Trophoblast cell (in vitro differentiated cells and primary cell): ENCODE measurements around the gene SPATA12.

Experiments
- DNase-seq, 2 donors: peaks; one replicate each; pipeline ENCODE4 v3.0.0-alpha.2; 2016
- H2AFZ ChIP-seq: 2 replicates; pipeline ENCODE4 v1.6.1; 2013; ENCODE audit warnings: low read length, moderate library complexity, mild to moderate bottlenecking; ENCODE audit not compliant: insufficient read depth, poor library complexity
- H2AK5ac ChIP-seq: 2 replicates; pipeline ENCODE4 v1.6.1; 2013; ENCODE audit warnings: mild to moderate bottlenecking, low read length
- H2BK120ac ChIP-seq: 2 replicates; pipeline ENCODE4 v1.6.1; 2013; ENCODE audit warnings: low read length, mild to moderate bottlenecking, moderate library complexity; ENCODE audit not compliant: insufficient read depth, poor library complexity
- H2BK12ac ChIP-seq: 2 replicates; pipeline ENCODE4 v1.6.1; 2013; ENCODE audit warnings: mild to moderate bottlenecking, low read length, moderate library complexity
- H2BK5ac ChIP-seq: 2 replicates; pipeline ENCODE4 v1.6.1; 2013; ENCODE audit warnings: low read length, low read depth, moderate library complexity, mild to moderate bottlenecking; ENCODE audit not compliant: poor library complexity
- H3K14ac ChIP-seq: 2 replicates; pipeline ENCODE4 v1.6.1; 2013; ENCODE audit warnings: mild to moderate bottlenecking, low read length
- H3K18ac ChIP-seq: 2 replicates; pipeline ENCODE4 v1.6.1; 2013; ENCODE audit warnings: mild to moderate bottlenecking, low read length
- H3K23ac ChIP-seq: 2 replicates; pipeline ENCODE4 v1.6.1; 2013; ENCODE audit warnings: low read length
- H3K27ac ChIP-seq: 2 replicates; pipeline ENCODE4 v1.5.1; 2013; ENCODE audit warnings: low read depth, mild to moderate bottlenecking, inconsistent platforms, low read length, moderate library complexity
- H3K27me3 ChIP-seq: 2 replicates; pipeline ENCODE4 v1.6.1; 2013; ENCODE audit warnings: inconsistent platforms, mild to moderate bottlenecking, low read length, moderate library complexity; ENCODE audit not compliant: insufficient read depth
- H3K36me3 ChIP-seq, 2 experiments: 1 replicate in 1 of 2; 2 replicates in 1 of 2; pipeline ENCODE4 v1.6.1; 2013; ENCODE audit warnings: low read length in 2 of 2, mild to moderate bottlenecking in 2 of 2, moderate library complexity in 1 of 2; ENCODE audit not compliant: insufficient read depth in 2 of 2, control insufficient read depth in 1 of 2
- H3K4ac ChIP-seq: 2 replicates; pipeline ENCODE4 v1.6.1; 2013; ENCODE audit warnings: low read depth, mild to moderate bottlenecking, low read length, moderate library complexity
- H3K4me1 ChIP-seq, 2 experiments: 1 replicate in 1 of 2; 2 replicates in 1 of 2; pipeline ENCODE4 v1.6.1; 2013; ENCODE audit warnings: low read length in 2 of 2, mild to moderate bottlenecking in 2 of 2, moderate library complexity in 1 of 2; ENCODE audit not compliant: insufficient read depth in 2 of 2, control insufficient read depth in 1 of 2
- H3K4me2 ChIP-seq: 2 replicates; pipeline ENCODE4 v1.6.1; 2013; ENCODE audit warnings: inconsistent platforms, mild to moderate bottlenecking, low read length, moderate library complexity
- H3K4me3 ChIP-seq: 2 replicates; pipeline ENCODE4 v1.5.1; 2013; ENCODE audit warnings: mild to moderate bottlenecking, low read depth, low read length, inconsistent platforms
- H3K79me1 ChIP-seq: one replicate; pipeline ENCODE4 v1.6.1; 2013; ENCODE audit warnings: low read length
- H3K79me2 ChIP-seq: 2 replicates; pipeline ENCODE4 v1.6.1; 2013; ENCODE audit warnings: low read length, mild to moderate bottlenecking; ENCODE audit not compliant: control insufficient read depth, insufficient read depth, poor library complexity
- H3K9ac ChIP-seq: 2 replicates; pipeline ENCODE4 v1.6.1; 2013; ENCODE audit warnings: mild to moderate bottlenecking, low read length
- H3K9me3 ChIP-seq: 2 replicates; pipeline ENCODE4 v1.6.1; 2013; ENCODE audit warnings: low read depth, mild to moderate bottlenecking, control low read depth, inconsistent platforms, low read length; ENCODE audit not compliant: insufficient read depth
- H4K12ac ChIP-seq: 2 replicates; pipeline ENCODE4 v1.6.1; 2013; ENCODE audit warnings: low read depth, mild to moderate bottlenecking, low read length, moderate library complexity
- H4K8ac ChIP-seq: 2 replicates; pipeline ENCODE4 v1.6.1; 2013; ENCODE audit warnings: low read depth, mild to moderate bottlenecking, low read length, moderate library complexity
- H4K91ac ChIP-seq: one replicate; pipeline ENCODE4 v1.6.1; 2013; ENCODE audit warnings: low read depth, mild to moderate bottlenecking, low read length, moderate library complexity
- WGBS: extraction: QIAGEN DNeasy Blood & Tissue Kit; methylation state at CpG from one replicate; pipeline ENCODE4 v1.1.7; 2013; ENCODE audit warnings: missing lambda C conversion rate; ENCODE audit not compliant: insufficient read length, insufficient coverage; ENCODE audit errors: extremely low coverage; 5-methylcytosine and 5-hydroxymethylcytosine counted together

SPATA12 gene

DNA sequence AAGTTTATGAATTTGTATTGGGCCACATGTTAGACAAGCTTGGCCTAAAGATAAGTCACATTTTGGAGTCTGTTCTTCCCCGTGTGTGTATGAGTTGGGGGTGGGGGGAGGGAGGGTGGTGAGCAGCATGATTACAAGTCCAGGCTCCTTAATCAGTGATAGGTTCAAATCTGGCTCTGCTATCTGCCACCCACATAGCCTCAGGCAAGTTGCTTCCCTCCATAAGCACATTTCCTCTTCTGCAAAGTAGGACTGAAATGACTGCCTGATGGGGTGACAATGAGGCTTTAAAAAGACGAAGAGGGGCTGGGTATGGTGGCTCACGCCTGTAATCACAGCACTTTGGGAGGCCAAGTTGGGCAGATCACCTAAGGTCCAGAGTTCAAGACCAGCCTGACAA lies 1.1 kb upstream of the SPATA12 start:
- no peak overlapping the region for H3K23ac ChIP-seq
- H2BK120ac ChIP-seq = no peak overlapping the region
- no peak overlapping the region for H2AFZ ChIP-seq
- H2AK5ac ChIP-seq = no peak overlapping the region
- no peak overlapping the region for H3K4ac ChIP-seq
- H3K4me3 ChIP-seq = no peak overlapping the region
- H3K36me3 ChIP-seq = no peaks in the 10 kb centered on the region
- peak overlapping the region; percentile 71 for H2BK12ac ChIP-seq
- no peak overlapping the region for H3K14ac ChIP-seq
- H2BK5ac ChIP-seq = peak overlapping the region; percentile 0
- peaks cover 5% of the 10 kb centered on the region for H3K79me1 ChIP-seq
- H4K91ac ChIP-seq = no peak overlapping the region
- no peak overlapping the region for H3K9ac ChIP-seq
- H3K27me3 ChIP-seq = no peaks in the 10 kb centered on the region
- no peak overlapping the region for H3K18ac ChIP-seq
- no peak overlapping the region for H4K8ac ChIP-seq
- no peak overlapping the region for H4K12ac ChIP-seq
- H3K27ac ChIP-seq = no peak overlapping the region
- H3K79me2 ChIP-seq = peaks cover 2% of the 10 kb centered on the region
- DNase-seq = no peak
- H3K4me1 ChIP-seq = peaks cover 8 to 13% of the 10 kb centered on the region in 2 experiments
- H3K4me2 ChIP-seq = no peak overlapping the region
- H3K9me3 ChIP-seq = peaks cover 2% of the 10 kb centered on the region
- WGBS = no CpG with 5 or more reads among the region's 3 CpGs

- WGBS = no CpG with 5 or more reads among the region's 3 CpGs
- Histone ChIP-seq H3K23ac (no peak overlapping the region), H3K4me1 (peaks cover 8 to 13% of the 10 kb centered on the region in 2 experiments), H4K8ac (no peak overlapping the region), H2AK5ac (no peak overlapping the region), H2AFZ (no peak overlapping the region), H4K91ac (no peak overlapping the region), H2BK12ac (no peak overlapping the region), H3K18ac (no peak overlapping the region), H3K4ac (no peak overlapping the region), H3K14ac (no peak overlapping the region), H3K4me3 (no peak overlapping the region), H4K12ac (no peak overlapping the region), H2BK120ac (no peak overlapping the region), H3K79me1 (peaks cover 5% of the 10 kb centered on the region), H3K4me2 (no peak overlapping the region), H3K27ac (no peak overlapping the region), H3K27me3 (no peaks in the 10 kb centered on the region), H3K36me3 (no peaks in the 10 kb centered on the region), H3K79me2 (peaks cover 2% of the 10 kb centered on the region), H3K9me3 (peaks cover 2% of the 10 kb centered on the region), H2BK5ac (no peak overlapping the region), H3K9ac (no peak overlapping the region)
- no peak for DNase-seq
These were observed 1.1 kb downstream of the SPATA12 start for GRCh38 chr3:57061556-57061955.

DNA sequence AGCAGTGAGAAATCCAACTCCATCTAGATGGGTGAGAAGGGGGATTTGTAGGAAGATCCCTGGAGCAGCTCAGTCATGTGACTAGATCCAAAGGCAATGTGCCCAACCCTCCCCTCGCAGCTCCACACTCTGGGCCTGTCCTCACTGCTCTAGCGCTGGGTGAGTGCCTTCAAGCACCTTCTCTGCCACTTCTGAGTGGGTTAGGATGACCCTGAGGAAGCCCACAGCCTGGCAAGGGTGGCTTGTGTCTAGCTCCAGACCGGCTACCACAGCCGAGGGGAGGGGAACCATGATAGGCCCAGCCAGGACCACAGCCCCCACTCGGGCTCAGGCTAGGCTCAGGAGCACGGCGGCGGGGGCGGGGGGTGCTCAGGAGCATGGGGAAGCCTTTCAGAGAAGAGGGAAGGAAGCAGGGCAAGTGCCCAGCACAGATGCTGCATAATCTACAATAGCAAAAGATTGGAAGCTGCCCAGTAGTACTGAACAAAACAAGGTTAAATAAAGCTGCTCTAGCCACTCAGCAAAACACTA lies 1.7 kb downstream of the SPATA12 start:
- H3K4me1 ChIP-seq = peaks cover 8 to 13% of the 10 kb centered on the region in 2 experiments
- H3K4ac ChIP-seq = no peak overlapping the region
- H3K23ac ChIP-seq = no peak overlapping the region
- no peak overlapping the region for H3K27ac ChIP-seq
- peak overlapping the region; percentile 44 for H2BK12ac ChIP-seq
- H3K9ac ChIP-seq = no peak overlapping the region
- peak overlapping the region; percentile 52 for H2BK120ac ChIP-seq
- peaks cover 5% of the 10 kb centered on the region for H3K79me1 ChIP-seq
- no peak overlapping the region for H2AFZ ChIP-seq
- H3K9me3 ChIP-seq = peaks cover 2% of the 10 kb centered on the region
- H2BK5ac ChIP-seq = no peak overlapping the region
- DNase-seq = no peak
- H3K18ac ChIP-seq = peak overlapping the region; percentile 50
- WGBS = no CpG with 5 or more reads among the region's 9 CpGs
- H4K8ac ChIP-seq = peak overlapping the region; percentile 50
- no peaks in the 10 kb centered on the region for H3K36me3 ChIP-seq
- H3K79me2 ChIP-seq = peaks cover 2% of the 10 kb centered on the region
- H3K14ac ChIP-seq = peak overlapping the region; percentile 33
- peak overlapping the region; percentile 17 for H2AK5ac ChIP-seq
- H4K91ac ChIP-seq = peak overlapping the region; percentile 30
- no peak overlapping the region for H3K4me3 ChIP-seq
- no peak overlapping the region for H3K4me2 ChIP-seq
- H3K27me3 ChIP-seq = no peaks in the 10 kb centered on the region
- no peak overlapping the region for H4K12ac ChIP-seq

DNA sequence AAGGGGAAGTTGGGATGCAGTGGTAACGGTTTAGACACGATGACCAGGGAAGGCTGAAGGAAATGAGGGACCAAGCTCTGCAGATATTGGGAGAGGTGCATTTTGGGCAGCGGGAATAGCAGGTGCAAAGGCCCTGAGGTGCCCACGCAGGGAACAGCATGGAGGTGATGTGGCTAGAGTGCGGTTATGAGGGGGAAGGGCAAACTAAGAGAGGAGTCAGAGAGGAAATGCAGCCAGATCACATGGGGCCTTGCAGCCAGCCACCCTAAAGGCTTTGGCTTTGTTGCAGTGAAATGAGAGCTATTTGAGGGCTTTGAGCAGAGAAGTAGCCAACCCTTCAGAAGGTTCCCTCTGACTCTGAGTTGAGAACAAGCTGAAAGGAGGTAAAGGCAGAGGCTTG lies 2.6 kb downstream of the SPATA12 start:
- Histone ChIP-seq H3K4me1 (peaks cover 8 to 13% of the 10 kb centered on the region in 2 experiments), H3K79me1 (peaks cover 5% of the 10 kb centered on the region), H4K8ac (no peak overlapping the region), H2BK5ac (no peak overlapping the region), H2AK5ac (no peak overlapping the region), H3K23ac (no peak overlapping the region), H2BK120ac (no peak overlapping the region), H3K27ac (no peak overlapping the region), H3K14ac (no peak overlapping the region), H3K27me3 (no peaks in the 10 kb centered on the region), H4K12ac (no peak overlapping the region), H3K9ac (no peak overlapping the region), H3K4me2 (no peak overlapping the region), H3K4me3 (no peak overlapping the region), H2AFZ (no peak overlapping the region), H4K91ac (no peak overlapping the region), H3K9me3 (peaks cover 2% of the 10 kb centered on the region), H3K36me3 (no peaks in the 10 kb centered on the region), H3K79me2 (peaks cover 2% of the 10 kb centered on the region), H3K4ac (no peak overlapping the region), H3K18ac (no peak overlapping the region), H2BK12ac (no peak overlapping the region)
- DNase-seq = no peak
- no CpG with 5 or more reads among the region's 5 CpGs for WGBS
